ENCODE data around the gene PRKAB1.

GRCh38 chr12:119621878-119622277, 46.1 kb upstream of the PRKAB1 start:
- TF ChIP-seq CBX8 (IDR thresholded peaks at IDR 0.05; ENCODE audit: borderline replicate concordance, extremely low read depth, low read depth, low read length, poor library complexity, severe bottlenecking) (no peak), KAT7 (CRISPR knock-in tag; IDR thresholded peaks at IDR 0.05; ENCODE audit: borderline replicate concordance) (no peak), TFAM (CRISPR knock-in tag; conservative IDR thresholded peaks at IDR 0.05) (no peak), LEF1 (IDR thresholded peaks at IDR 0.05) (no peak), ZBTB33 (CRISPR knock-in tag; IDR thresholded peaks at IDR 0.05) (no peak), ZNF239 (CRISPR knock-in tag; IDR thresholded peaks at IDR 0.05) (no peak), E2F4 (CRISPR knock-in tag; IDR thresholded peaks at IDR 0.05; ENCODE audit: low read depth) (no peak)

Measured in K562 (cell line).